ENCODE results near the gene TMEM115. TPM values are rescaled to one million over a fixed set of nuclear protein-coding genes. Genes with fewer than 3 reads are reported as not detected.

The TMEM115 gene
- total and polyA plus RNA-seq, 2 of the 13 experiments (the other 11 are each of a cell fraction or from before 2014, with no cell fraction given), result 22.1 to 30.7 TPM

DNA sequence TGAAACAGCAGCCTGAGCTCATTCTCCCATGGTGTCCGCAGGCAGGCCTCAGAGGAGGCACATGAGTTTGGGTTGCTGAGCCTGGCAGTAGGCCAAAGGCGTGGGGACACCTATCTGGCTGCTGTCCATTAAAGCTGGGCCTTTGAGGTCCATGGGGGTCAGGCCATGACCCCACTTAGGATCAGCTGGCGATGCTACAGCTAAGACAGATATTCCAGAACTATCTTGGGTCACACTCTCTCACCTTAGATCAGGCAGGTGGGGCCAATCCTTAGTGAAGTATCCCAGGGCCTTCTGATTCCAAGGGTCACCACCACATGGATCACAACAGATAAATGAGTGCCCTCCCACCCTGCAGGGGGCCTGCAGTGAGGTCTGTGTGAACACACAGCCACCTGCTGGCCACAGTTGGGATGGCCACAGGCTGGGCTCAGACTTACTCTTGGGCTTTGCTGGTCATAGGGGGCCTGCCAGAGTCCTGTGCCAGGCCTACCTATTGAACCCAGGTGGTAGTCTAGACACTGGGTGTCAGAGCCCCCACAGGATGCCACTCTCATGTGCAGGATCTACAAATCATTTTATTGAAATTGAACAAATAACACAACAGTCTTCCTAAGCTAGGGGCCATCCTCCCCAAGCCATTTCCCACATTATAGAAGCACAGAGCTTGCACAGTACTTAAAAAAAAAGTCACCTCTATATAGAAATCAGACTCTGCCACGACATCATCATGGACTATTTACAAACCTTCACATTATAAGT is 34.8 kb downstream of the TMEM115 start (continued):
- TF ChIP-seq, protein P1, sequence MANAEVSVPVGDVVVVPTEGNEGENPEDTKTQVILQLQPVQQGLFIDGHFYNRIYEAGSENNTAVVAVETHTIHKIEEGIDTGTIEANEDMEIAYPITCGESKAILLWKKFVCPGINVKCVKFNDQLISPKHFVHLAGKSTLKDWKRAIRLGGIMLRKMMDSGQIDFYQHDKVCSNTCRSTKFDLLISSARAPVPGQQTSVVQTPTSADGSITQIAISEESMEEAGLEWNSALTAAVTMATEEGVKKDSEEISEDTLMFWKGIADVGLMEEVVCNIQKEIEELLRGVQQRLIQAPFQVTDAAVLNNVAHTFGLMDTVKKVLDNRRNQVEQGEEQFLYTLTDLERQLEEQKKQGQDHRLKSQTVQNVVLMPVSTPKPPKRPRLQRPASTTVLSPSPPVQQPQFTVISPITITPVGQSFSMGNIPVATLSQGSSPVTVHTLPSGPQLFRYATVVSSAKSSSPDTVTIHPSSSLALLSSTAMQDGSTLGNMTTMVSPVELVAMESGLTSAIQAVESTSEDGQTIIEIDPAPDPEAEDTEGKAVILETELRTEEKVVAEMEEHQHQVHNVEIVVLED (CRISPR knock-in tag; IDR thresholded peaks at IDR 0.05; ENCODE audit: borderline replicate concordance), result peak; percentile 28; the same call in 1 of the 2 replicates
- TF ChIP-seq ZBTB2 (CRISPR knock-in tag; IDR thresholded peaks at IDR 0.05; ENCODE audit: low read depth), result no peak
- no peak for TF ChIP-seq HNRNPK (IDR thresholded peaks at IDR 0.05; ENCODE audit: low read depth, low read length, poor library complexity, severe bottlenecking)
- TF ChIP-seq HNF4G (IDR thresholded peaks at IDR 0.05; ENCODE audit: borderline replicate concordance, low read depth, low read length), result peak; percentile 50; the same call in 1 of the 2 replicates
- no peak for TF ChIP-seq HNF4G (CRISPR knock-in tag; IDR thresholded peaks at IDR 0.05; ENCODE audit: borderline replicate concordance, low read depth)
- no peak for TF ChIP-seq ZNF225 (CRISPR knock-in tag; IDR thresholded peaks at IDR 0.05)
- no peak for TF ChIP-seq POLR2A (IDR thresholded peaks at IDR 0.05; ENCODE audit: insufficient read depth in 1 of 2, low read depth in 2 of 2, low read length in 2 of 2)
- no peak for TF ChIP-seq DBP (CRISPR knock-in tag; IDR thresholded peaks at IDR 0.05; ENCODE audit: not compliant biosample characterization)
- no peak for TF ChIP-seq ZNF44 (CRISPR knock-in tag; IDR thresholded peaks at IDR 0.05)
- no peak for TF ChIP-seq HNRNPLL (IDR thresholded peaks at IDR 0.05; ENCODE audit: low read depth, low read length, poor library complexity, severe bottlenecking)
- no peak for TF ChIP-seq KDM1A (CRISPR knock-in tag; IDR thresholded peaks at IDR 0.05)
- peak; percentile 61; the same call in 1 of the 2 replicates for TF ChIP-seq ZSCAN21 (CRISPR knock-in tag; IDR thresholded peaks at IDR 0.05; ENCODE audit: borderline replicate concordance)
- TF ChIP-seq ZNF564 (CRISPR knock-in tag; IDR thresholded peaks at IDR 0.05), result no peak
- no peak for TF ChIP-seq ZNF776 (CRISPR knock-in tag; IDR thresholded peaks at IDR 0.05)
- TF ChIP-seq, protein P2, sequence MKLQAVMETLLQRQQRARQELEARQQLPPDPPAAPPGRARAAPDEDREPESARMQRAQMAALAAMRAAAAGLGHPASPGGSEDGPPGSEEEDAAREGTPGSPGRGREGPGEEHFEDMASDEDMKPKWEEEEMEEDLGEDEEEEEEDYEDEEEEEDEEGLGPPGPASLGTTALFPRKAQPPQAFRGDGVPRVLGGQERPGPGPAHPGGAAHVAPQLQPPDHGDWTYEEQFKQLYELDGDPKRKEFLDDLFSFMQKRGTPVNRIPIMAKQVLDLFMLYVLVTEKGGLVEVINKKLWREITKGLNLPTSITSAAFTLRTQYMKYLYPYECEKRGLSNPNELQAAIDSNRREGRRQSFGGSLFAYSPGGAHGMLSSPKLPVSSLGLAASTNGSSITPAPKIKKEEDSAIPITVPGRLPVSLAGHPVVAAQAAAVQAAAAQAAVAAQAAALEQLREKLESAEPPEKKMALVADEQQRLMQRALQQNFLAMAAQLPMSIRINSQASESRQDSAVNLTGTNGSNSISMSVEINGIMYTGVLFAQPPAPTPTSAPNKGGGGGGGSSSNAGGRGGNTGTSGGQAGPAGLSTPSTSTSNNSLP (IDR thresholded peaks at IDR 0.05; ENCODE audit: low read depth, low read length), result peak; percentile 65; the same call in 1 of the 2 replicates
- peak; percentile 65; the same call in 1 of the 2 replicates for TF ChIP-seq NCOR1 (IDR thresholded peaks at IDR 0.05; ENCODE audit: borderline replicate concordance, low read length)
- TF ChIP-seq ZNF768 (CRISPR knock-in tag; IDR thresholded peaks at IDR 0.05), result peak; percentile 35; the same call in 1 of the 2 replicates
- TF ChIP-seq, protein P3, sequence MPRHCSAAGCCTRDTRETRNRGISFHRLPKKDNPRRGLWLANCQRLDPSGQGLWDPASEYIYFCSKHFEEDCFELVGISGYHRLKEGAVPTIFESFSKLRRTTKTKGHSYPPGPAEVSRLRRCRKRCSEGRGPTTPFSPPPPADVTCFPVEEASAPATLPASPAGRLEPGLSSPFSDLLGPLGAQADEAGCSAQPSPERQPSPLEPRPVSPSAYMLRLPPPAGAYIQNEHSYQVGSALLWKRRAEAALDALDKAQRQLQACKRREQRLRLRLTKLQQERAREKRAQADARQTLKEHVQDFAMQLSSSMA (CRISPR knock-in tag; IDR thresholded peaks at IDR 0.05), result no peak
- TF ChIP-seq, protein P4, sequence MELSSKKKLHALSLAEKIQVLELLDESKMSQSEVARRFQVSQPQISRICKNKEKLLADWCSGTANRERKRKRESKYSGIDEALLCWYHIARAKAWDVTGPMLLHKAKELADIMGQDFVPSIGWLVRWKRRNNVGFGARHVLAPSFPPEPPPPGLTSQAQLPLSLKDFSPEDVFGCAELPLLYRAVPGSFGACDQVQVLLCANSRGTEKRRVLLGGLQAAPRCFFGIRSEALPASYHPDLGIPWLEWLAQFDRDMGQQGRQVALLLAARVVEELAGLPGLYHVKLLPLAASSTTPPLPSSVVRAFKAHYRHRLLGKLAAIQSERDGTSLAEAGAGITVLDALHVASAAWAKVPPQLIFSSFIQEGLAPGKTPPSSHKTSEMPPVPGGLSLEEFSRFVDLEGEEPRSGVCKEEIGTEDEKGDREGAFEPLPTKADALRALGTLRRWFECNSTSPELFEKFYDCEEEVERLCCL (CRISPR knock-in tag; IDR thresholded peaks at IDR 0.05; ENCODE audit: borderline replicate concordance), result no peak
- 0 out of 2 replicates have a peak, but pooled peaks have one; percentile 15 for TF ChIP-seq GABPB1 (CRISPR knock-in tag; IDR thresholded peaks at IDR 0.05)
- no peak for TF ChIP-seq NFIC (IDR thresholded peaks at IDR 0.05; ENCODE audit: low read length)

All from HepG2 (cell line).